DOHH2 (cell line): Measurements from ENCODE around the gene TUBB.
A peak's percentile ranks its signal among the peaks of the same experiment; 100 is the strongest.

ENCODE experiments used
- H3F3A ChIP-seq: fragments of 200-600 bp; sonication (generic), shearing (Covaris generic); 2 replicates; pipeline ENCODE4 v1.6.0; 2016; ENCODE audit warnings: antibody characterized with exemption, mild to moderate bottlenecking; ENCODE audit not compliant: control insufficient read depth, insufficient read depth
- H3K27ac ChIP-seq: fragments of 200-600 bp; sonication (generic); 2 replicates; pipeline ENCODE4 v1.5.1; 2014; ENCODE audit warnings: low read depth, mild to moderate bottlenecking, low read length, moderate library complexity
- H3K27me3 ChIP-seq: fragments of 200-600 bp; sonication (generic); 2 replicates; pipeline ENCODE4 v1.6.1; 2014; ENCODE audit warnings: mild to moderate bottlenecking, low read length, mixed read lengths; ENCODE audit not compliant: control insufficient read depth
- H3K36me3 ChIP-seq: fragments of 200-600 bp; sonication (generic); 2 replicates; pipeline ENCODE4 v1.6.1; 2014; ENCODE audit warnings: mild to moderate bottlenecking, low read length, moderate library complexity, mixed read lengths; ENCODE audit not compliant: control insufficient read depth
- H3K4me1 ChIP-seq: fragments of 200-600 bp; sonication (generic); 2 replicates; pipeline ENCODE4 v1.6.1; 2014; ENCODE audit warnings: mild to moderate bottlenecking, low read length, mixed read lengths; ENCODE audit not compliant: control insufficient read depth
- H3K4me2 ChIP-seq: fragments of 200-600 bp; sonication (generic); 2 replicates; pipeline ENCODE4 v1.6.0; 2014; ENCODE audit warnings: mild to moderate bottlenecking, low read length, moderate library complexity
- H3K4me3 ChIP-seq: fragments of 200-600 bp; sonication (generic); 2 replicates; pipeline ENCODE4 v1.5.1; 2014; ENCODE audit warnings: mild to moderate bottlenecking, low read length, mixed read lengths
- H3K79me2 ChIP-seq: fragments of 200-600 bp; sonication (generic); 2 replicates; pipeline ENCODE4 v1.6.1; 2014; ENCODE audit warnings: mild to moderate bottlenecking, low read length, mixed read lengths; ENCODE audit not compliant: control insufficient read depth
- H3K9me2 ChIP-seq: fragments of 200-600 bp; sonication (generic); replicated peaks from 2 replicates; pipeline ENCODE4 v1.6.1; 2014; ENCODE audit warnings: mild to moderate bottlenecking, low read length, mixed read lengths; ENCODE audit not compliant: control insufficient read depth
- H3K9me3 ChIP-seq: fragments of 200-600 bp; sonication (generic); 2 replicates; pipeline ENCODE4 v1.6.1; 2014; ENCODE audit warnings: antibody characterized with exemption, low read length, mixed read lengths; ENCODE audit not compliant: control insufficient read depth, insufficient read depth
- H4K20me1 ChIP-seq: fragments of 200-600 bp; sonication (generic); 2 replicates; pipeline ENCODE4 v1.6.0; 2014; ENCODE audit warnings: low read depth, mild to moderate bottlenecking, antibody characterized with exemption, low read length, moderate library complexity; ENCODE audit not compliant: control insufficient read depth, insufficient read depth
- CTCF ChIP-seq: fragments of 200-600 bp; sonication (generic); IDR thresholded peaks from one replicate; pipeline ENCODE4 v1.5.1; 2014; ENCODE audit warnings: antibody characterized with exemption, mild to moderate bottlenecking, low read depth, low read length; ENCODE audit not compliant: poor library complexity, severe bottlenecking
- EZH2phosphoT487 ChIP-seq: fragments of 200-600 bp; sonication (generic); IDR thresholded peaks from 2 replicates; pipeline ENCODE4 v1.6.1; 2017; ENCODE audit warnings: borderline replicate concordance, mild to moderate bottlenecking, antibody characterized with exemption, low read length, moderate library complexity, mixed read lengths

Gene TUBB

DNA sequence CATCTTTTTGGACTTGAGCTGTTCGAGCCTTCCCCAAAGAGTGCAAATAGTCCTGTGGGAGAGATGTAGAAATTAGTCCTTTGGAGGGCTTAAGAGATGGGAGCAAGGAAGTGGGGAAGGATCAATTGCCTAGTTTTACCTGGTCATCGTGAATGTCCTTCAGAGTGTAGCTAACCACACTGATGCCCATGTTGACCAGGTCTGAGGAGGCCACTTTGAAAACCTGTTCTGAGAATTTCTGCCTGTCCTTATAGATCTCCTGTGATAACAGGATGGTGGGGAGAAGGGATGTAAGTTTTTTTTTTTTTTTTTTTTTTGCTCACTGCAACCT is 20.4 kb downstream of the TUBB start:
- peaks cover 68% of the 10 kb centered on the region for H3K4me1 ChIP-seq
- H3F3A ChIP-seq: peaks cover 14% of the 10 kb centered on the region
- peaks cover 4% of the 10 kb centered on the region; the same call in 1 of the 2 replicates for H4K20me1 ChIP-seq
- no peak overlapping the region for H3K27ac ChIP-seq
- TF ChIP-seq EZH2phosphoT487 (no peak), CTCF (no peak)
- no peaks in the 10 kb centered on the region for H3K9me2 ChIP-seq
- peaks cover 31% of the 10 kb centered on the region for H3K79me2 ChIP-seq
- H3K36me3 ChIP-seq: peaks cover 59% of the 10 kb centered on the region
- no peak overlapping the region for H3K4me3 ChIP-seq
- H3K4me2 ChIP-seq: no peak overlapping the region
- peaks cover 14% of the 10 kb centered on the region; the same call in 1 of the 2 replicates for H3K27me3 ChIP-seq
- H3K9me3 ChIP-seq: no peaks in the 10 kb centered on the region

DNA sequence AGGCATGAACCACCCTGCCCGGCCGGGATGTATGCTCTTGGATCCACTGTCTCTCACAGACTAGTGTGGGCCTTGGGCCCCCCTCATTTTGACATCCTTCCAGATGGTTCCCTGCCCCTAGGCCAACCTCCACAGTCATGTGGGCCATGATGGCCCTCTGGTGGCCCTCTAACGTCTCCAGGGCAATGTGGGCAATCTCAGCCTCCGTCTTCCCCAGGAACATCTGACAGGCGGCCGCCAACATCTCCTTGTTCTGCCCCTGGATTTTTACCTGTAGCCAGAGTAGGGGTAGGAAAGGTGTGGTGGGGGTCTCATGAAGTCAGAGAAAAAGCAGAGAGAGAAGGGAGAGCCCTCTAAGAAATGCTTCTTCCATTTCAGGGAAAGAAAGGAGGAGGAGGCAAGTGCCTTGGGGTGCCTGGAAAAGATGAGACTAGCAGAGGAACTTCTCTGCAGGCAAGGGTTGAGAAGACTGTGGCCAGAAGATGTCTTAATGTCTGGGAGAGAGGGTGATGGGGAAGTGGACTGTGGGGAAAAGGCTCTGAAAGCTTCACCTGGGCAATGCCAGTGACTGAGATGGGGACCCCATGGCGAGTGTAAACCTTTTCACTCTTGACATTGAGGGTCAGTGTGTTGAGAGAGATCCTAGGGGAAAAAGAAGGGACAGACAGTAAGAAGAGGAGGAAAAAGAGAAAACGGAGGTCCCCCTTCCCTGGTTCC is 21.1 kb downstream of the TUBB start:
- peaks cover 12% of the 10 kb centered on the region for H3F3A ChIP-seq
- H3K4me3 ChIP-seq: peak overlapping the region; percentile 92
- no peaks in the 10 kb centered on the region for H3K9me3 ChIP-seq
- no peak overlapping the region for H3K27ac ChIP-seq
- H3K27me3 ChIP-seq: peaks cover 17% of the 10 kb centered on the region; the same call in 1 of the 2 replicates
- peaks cover 62% of the 10 kb centered on the region for H3K4me1 ChIP-seq
- peaks cover 4% of the 10 kb centered on the region; the same call in 1 of the 2 replicates for H4K20me1 ChIP-seq
- H3K4me2 ChIP-seq: peak overlapping the region; percentile 89
- H3K79me2 ChIP-seq: peaks cover 31% of the 10 kb centered on the region
- H3K36me3 ChIP-seq: peaks cover 53% of the 10 kb centered on the region
- TF ChIP-seq CTCF (no peak), EZH2phosphoT487 (no peak)
- no peaks in the 10 kb centered on the region for H3K9me2 ChIP-seq

GRCh38 chr6:30741789-30742315 is 21.7 kb downstream of the TUBB start:
- TF ChIP-seq CTCF: no peak
- no peak for TF ChIP-seq EZH2phosphoT487
- Histone ChIP-seq H3K36me3 (peaks cover 52% of the 10 kb centered on the region), H3K79me2 (peaks cover 31% of the 10 kb centered on the region), H3K4me3 (peak overlapping the region; percentile 92), H3K4me2 (peak overlapping the region; percentile 89), H3K27me3 (peaks cover 17% of the 10 kb centered on the region; the same call in 1 of the 2 replicates), H3F3A (peaks cover 12% of the 10 kb centered on the region), H3K27ac (peak overlapping the region; percentile 45; the same call in 1 of the 2 replicates), H3K4me1 (peaks cover 58% of the 10 kb centered on the region), H3K9me2 (no peaks in the 10 kb centered on the region), H4K20me1 (peaks cover 4% of the 10 kb centered on the region; the same call in 1 of the 2 replicates), H3K9me3 (no peaks in the 10 kb centered on the region)
